HG03060 (cell line): ENCODE data around the gene MYL11.
"Not testable (repeated sequence)": the region's sequence is repeated elsewhere in the genome, so short reads cannot be mapped to it uniquely, and the experiment has no call there.

Source experiments
- ATAC-seq: cut with Tn5 transposase; IDR thresholded peaks from one replicate; pipeline ENCODE4 v1.9.1; 2021; ENCODE audit warnings: low read depth, moderate number of reproducible peaks; ENCODE audit not compliant: unreplicated experiment

MYL11 gene

DNA sequence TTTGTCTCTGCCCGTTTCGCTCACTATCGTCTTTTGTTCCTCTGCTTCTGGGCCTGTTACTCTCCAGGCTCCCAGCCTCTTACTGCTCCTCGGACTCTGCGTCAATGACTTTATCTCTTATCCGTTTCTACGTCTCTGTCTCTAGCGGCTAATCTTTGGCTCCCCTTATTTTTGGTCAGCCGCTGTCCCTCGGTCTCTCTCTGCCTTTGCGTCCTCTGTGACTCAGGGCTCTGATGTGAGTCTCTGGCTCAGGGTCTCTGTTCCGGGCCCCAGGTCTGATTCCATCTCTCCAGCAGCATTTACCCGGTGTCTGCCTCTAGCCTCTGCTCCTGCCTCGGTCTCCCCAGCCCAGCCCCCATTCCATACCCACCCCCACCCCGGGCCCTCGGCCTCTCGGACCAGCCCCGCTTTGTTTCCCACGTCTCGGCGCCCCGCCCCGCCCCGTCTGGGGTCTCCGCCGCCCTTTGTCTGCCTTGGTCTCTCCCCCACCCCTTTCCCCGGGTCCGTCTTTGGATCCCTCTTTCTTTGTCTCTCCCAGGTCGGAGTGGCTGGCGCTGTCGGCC is 20.1 kb downstream of the MYL11 start:
- no peak for ATAC-seq

DNA sequence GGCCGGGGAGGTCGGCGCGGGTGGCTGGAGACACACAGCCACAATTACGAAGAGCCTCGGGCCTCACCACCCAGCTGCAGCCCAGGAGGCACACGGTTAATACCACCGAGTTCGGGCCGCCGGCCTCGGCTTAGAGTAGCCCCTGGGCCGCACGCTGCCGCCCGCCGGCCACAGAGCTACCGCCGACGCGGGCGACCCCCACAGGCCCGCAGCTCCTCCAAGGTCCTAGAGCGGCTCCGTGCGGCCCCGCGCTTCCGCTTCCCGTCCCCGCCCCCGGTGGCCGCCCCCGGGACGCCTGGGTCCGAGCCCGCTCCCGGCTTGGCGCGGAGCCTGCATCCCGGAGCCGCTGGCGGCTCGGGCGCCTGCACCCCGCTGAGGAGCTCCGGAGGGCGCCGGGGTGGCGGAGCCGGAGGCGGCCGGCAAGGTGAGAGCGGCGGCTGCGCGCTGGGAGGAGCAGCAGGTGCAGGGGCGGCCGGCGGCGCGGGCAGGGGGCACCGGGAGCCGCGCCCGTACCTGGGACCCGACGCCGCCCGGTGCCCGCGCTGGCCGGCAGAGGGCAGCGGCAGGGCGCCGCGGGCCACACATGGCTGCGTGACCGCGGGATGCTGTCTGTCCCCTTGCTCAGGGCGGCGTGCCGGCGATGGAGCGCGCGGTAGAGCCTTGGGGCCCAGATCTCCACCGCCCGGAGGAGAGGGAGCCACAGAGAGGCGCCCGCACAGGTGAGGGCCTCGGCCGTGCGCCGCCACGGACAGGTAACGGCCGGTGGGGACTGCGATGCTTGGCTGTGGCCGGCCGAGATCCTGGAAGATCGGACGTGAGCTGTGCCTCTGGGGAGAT is 20.8 kb downstream of the MYL11 start, which contains the start of gene ZNF48:
Gene ZNF48, plus strand, starts transcription at position 266 of the 837 bp plus-strand sequence. Its CDS starts 375 bp downstream, at position 641.
- no peak for ATAC-seq

DNA sequence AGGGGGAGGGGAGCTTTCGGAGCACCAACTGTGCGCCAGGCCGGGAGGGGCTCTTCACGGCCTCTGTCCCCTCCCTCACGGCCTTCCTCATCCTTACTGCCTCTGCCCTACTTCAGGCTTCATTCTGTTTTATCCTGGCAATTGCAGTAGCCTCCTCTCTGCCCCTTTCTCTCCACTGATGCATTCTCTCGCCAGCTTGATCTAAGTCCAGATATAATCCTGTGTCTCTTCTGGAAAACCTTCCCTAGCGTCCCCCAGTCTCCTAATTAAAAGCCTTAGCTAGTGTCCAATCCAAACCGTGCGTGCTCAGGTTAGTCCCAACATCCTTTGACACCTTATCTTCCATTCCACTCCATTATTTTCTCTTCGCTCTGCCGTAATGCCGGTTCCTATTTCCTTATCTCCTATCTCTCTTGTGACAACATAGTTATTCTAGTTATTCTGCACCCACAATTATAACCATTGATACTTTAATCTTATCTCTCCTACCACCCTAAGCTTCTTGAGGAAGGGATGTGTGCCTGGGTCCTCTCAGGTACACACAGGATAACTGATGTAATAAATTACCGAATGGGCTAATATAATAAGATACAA is 21.5 kb downstream of the MYL11 start:
- ATAC-seq: no peak

GRCh38 chr16:30396627-30397026 is 22.0 kb downstream of the MYL11 start:
- ATAC-seq: not testable (repeated sequence)

DNA sequence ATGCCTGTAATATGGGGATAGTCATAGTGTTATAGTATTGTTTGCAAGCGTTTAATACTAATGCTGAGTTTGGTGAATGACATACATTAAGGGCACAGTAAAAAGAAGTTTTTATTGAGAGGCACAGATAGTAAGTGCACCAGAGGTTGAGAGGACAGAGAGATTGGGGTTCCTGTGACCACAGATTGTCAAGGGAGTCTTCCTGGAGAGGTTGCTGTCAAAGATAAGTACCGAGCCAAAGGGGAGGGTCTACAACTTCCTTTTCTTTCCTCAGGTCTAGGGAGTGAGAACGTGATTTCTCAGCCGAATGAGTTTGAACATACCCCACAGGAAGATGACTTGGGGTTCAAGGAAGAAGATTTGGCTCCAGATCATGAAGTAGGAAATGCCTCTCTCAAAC is 22.5 kb downstream of the MYL11 start:
- ATAC-seq: no peak

DNA sequence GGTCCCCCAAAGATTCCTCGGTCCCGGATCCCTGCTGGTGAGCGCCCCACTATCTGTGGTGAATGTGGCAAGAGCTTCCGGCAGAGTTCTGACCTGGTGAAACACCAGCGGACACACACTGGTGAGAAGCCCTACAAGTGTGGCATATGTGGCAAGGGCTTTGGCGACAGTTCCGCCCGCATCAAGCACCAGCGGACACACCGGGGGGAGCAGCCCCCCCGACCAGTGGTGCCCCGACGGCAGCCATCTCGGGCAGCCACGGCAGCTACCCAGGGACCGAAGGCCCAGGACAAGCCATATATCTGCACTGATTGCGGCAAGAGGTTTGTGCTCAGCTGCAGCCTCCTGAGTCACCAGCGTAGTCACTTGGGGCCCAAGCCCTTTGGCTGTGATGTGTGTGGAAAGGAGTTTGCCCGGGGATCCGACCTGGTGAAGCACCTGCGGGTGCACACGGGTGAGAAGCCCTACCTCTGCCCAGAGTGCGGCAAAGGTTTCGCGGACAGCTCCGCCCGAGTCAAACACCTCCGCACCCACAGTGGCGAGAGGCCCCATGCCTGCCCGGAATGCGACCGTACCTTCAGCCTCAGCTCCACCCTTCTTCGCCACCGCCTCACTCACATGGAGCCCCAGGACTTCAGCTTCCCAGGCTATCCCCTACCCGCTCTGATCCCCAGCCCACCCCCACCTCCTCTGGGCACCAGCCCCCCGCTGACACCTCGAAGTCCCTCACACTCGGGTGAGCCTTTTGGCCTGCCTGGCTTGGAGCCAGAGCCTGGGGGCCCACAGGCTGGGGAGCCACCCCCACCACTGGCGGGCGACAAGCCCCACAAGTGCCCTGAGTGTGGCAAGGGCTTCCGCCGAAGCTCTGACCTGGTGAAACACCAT is 23.4 kb downstream of the MYL11 start:
- ATAC-seq: no peak

GRCh38 chr16:30398661-30399434 is 24.2 kb downstream of the MYL11 start:
- ATAC-seq: no peak

GRCh38 chr16:30399435-30400186 is 25.0 kb downstream of the MYL11 start:
- no peak for ATAC-seq

DNA sequence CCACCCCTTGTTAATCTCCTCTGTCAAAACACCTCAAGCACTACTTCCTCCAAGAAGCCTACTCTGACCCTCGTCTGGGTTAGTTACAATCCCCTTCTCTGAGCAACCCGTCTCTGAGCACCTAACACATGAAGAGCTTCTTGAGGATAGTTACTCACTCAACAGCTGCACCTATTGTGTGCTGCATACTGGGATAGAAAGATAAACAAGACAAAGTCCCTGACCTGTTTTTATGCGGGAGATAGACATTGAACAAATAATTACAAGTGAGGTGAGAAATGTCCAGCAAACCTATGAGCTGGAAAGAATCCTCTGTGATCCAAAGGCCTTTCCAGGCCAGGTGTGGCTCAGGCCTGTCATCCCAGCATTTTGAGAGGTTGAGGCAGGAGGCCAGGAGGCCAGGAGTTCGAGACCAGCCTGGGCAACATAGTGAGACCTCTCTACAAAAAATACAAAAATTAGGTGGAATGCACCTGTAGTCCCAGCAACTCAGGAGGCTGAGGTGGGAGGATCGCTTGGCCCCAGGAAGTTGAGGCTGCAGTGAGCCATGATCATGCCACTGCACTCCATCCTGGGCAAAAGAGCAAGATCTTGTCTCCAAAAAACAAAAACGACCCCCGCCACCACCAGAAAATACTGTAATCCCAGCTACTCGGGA is 27.3 kb downstream of the MYL11 start:
- no peak for ATAC-seq

- no peak for ATAC-seq
These were observed 32.1 kb downstream of the MYL11 start for GRCh38 chr16:30406795-30407101.

GRCh38 chr16:30407102-30407803 is 32.7 kb downstream of the MYL11 start, which contains the start of gene ZNF771:
TSS of gene ZNF771 (plus strand) at chr16:30407606. CDS start at chr16:30408054, 448 bp downstream.
- ATAC-seq: peak; percentile 41

DNA sequence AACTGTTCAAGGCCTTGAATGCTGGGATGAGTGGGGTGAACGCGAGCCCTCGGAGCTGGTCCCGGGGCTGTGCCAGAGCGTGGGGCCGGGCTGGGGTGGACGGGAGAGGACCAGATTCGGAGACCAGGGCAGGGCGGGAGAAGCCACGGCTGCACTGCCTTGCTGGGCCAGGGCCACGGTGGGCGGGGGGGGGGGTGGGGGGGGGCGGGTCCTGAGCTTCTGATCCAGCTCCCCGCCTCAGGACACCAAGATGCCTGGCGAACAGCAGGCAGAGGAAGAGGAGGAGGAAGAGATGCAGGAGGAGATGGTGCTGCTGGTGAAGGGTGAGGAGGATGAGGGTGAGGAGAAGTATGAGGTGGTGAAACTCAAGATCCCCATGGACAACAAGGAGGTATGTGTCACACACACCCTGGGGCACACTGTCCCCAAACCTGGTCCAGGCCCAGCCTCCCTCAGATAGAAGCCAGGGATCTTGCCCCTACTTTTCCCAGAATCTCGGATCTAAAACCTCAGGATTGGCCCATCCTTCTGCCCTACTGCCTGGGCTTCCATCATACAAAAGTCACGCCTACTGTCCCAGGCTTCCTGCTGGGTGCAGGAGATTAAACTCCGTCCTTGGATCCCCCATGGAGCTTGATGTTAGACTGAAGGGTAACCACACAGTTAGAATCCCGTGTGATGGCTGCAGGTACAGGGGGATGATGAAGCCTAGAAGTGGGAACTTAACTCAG is 33.4 kb downstream of the MYL11 start:
- no peak for ATAC-seq

- ATAC-seq: no peak
These were observed 34.8 kb downstream of the MYL11 start for GRCh38 chr16:30409125-30410060.

- no peak for ATAC-seq
These were observed 38.7 kb downstream of the MYL11 start for GRCh38 chr16:30413112-30413806.

- no peak for ATAC-seq
These were observed 39.6 kb downstream of the MYL11 start for GRCh38 chr16:30414159-30414558.

DNA sequence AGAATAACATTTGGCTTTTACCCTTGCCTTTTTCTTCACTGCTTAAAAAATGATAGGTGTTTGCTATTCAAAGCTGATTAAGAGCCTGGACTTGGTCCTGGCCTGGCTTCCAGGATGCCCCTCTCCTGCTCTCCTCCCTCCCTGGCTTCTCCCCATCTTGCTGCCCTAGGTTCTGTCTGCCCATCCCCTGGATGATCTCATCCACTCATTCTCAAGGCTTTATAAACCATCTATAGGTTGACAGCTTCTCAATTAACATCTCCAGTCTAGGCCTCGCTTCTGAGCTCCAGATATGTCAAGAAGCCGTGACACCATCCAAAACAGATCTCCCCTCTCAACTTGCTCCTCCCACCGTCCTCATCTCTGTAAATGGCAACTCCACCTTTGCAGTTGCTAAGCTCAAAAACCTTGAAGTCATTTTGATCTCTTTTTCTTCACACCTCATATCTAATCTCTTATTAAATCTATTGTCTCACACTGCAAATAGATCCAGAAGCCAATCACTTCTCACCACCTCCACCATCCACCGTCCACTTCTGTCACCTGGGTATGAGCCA is 41.5 kb downstream of the MYL11 start:
- no peak for ATAC-seq
